ENCODE data around the gene MMP11. TPM values are rescaled to one million over a fixed set of nuclear protein-coding genes. Genes with fewer than 3 reads are reported as not detected.

The MMP11 gene
- total and polyA plus RNA-seq, 9 donors = 5.6 to 16.8 (median 11.4) TPM

DNA sequence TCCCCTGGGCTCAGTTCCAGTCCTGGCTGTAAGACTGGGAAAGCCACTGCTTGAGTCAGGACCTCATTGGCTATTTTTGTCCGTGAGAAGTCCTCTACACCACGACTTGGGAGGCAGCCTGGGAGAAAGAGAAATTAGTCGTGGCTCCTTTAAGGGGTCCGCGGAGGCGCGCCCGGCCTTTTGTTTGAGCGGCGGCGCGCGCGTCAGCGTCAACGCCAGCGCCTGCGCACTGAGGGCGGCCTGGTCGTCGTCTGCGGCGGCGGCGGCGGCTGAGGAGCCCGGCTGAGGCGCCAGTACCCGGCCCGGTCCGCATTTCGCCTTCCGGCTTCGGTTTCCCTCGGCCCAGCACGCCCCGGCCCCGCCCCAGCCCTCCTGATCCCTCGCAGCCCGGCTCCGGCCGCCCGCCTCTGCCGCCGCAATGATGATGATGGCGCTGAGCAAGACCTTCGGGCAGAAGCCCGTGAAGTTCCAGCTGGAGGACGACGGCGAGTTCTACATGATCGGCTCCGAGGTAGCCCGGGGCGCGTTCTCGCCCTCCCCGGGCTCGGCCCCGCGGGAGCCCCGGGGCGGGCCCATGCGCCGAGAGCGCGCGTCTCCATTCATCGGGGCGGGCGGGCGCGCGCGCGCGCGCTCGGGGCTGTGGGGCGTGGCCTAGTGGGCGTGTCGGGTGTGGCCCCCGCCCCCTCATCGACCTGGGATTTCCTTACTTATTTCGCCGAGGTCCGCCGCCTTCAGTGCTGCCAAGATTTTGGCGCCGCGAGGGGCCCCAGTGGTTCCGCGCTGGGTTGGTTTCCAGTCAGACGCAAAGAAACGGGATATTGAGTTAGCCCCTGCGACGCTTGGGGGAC is 14.3 kb downstream of the MMP11 start, which contains the start of gene SMARCB1:
Gene SMARCB1 (plus strand): TSS at position 215 of the 848 bp plus-strand sequence. CDS start 204 bp downstream, at position 419.
- peak; percentile 98 for DNase-seq
- Histone ChIP-seq H3K9me3 (replicated peaks; ENCODE audit: control insufficient read depth, low read depth, low read length) (no peaks in the 10 kb centered on the region), H3K27ac (ENCODE audit: low read length) (peak within 1 kb of the TSS; percentile 97), H3K4me3 (ENCODE audit: low read length) (peak within 1 kb of the TSS; percentile 75), H3K4me1 (ENCODE audit: control insufficient read depth, insufficient read depth, low read length) (peaks cover 46% of the 10 kb centered on the region), H3K36me3 (ENCODE audit: control insufficient read depth, insufficient read depth, low read length) (peaks cover 19% of the 10 kb centered on the region), H3K27me3 (ENCODE audit: control insufficient read depth, insufficient read depth, low read length) (no peaks in the 10 kb centered on the region)
- WGBS (ENCODE audit: insufficient coverage) = under 1% methylated on average over 97 of the region's 97 CpGs

DNA sequence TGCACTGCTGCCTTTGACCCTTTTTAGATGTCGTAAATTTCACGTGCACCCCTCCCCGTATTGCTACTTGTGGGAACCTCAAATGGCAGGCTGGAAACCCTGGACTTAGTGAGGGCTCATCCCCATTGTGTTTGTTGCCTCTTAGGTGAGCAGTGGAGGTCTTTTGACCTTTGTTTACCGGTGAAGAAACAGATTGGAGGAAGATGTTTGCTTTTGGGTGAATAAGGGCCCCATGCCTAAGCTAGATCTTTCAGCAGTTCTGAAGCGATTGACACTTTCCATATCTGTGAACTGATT is 14.9 kb downstream of the MMP11 start:
- 0% methylated on average over 3 of the region's 5 CpGs for WGBS (ENCODE audit: insufficient coverage)
- peaks cover 24% of the 10 kb centered on the region for H3K36me3 ChIP-seq (ENCODE audit: control insufficient read depth, insufficient read depth, low read length)
- H3K4me1 ChIP-seq (ENCODE audit: control insufficient read depth, insufficient read depth, low read length) = peaks cover 48% of the 10 kb centered on the region
- H3K4me3 ChIP-seq (ENCODE audit: low read length) = peak overlapping the region; percentile 55
- peak overlapping the region; percentile 74 for H3K27ac ChIP-seq (ENCODE audit: low read length)
- H3K27me3 ChIP-seq (ENCODE audit: control insufficient read depth, insufficient read depth, low read length) = no peaks in the 10 kb centered on the region
- H3K9me3 ChIP-seq (replicated peaks; ENCODE audit: control insufficient read depth, low read depth, low read length) = no peaks in the 10 kb centered on the region
- no peak for DNase-seq

DNA sequence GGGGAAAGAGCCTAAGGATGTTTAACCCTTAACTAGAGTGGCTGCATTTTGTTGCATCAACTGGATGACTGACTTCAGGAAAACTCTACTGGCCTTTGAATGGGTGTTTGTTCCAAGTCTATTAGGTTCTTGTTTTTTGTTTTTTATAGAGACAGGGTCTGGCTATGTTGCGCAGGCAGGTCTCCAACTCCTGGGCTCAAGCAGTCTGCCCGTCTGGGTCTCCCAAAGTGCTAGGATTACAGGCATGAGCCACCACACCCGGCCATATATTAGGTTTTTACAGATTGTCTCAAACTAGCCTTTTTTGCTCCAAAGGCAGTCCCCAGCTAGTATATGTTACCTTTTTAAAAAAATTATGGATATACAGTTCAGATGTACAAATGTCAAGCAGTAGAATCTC is 15.3 kb downstream of the MMP11 start:
- peaks cover 51% of the 10 kb centered on the region for H3K4me1 ChIP-seq (ENCODE audit: control insufficient read depth, insufficient read depth, low read length)
- H3K27ac ChIP-seq (ENCODE audit: low read length) = peak overlapping the region; percentile 74
- WGBS (ENCODE audit: insufficient coverage) = no CpG with 5 or more reads among the region's 3 CpGs
- no peak for DNase-seq
- no peaks in the 10 kb centered on the region for H3K27me3 ChIP-seq (ENCODE audit: control insufficient read depth, insufficient read depth, low read length)
- peaks cover 27% of the 10 kb centered on the region for H3K36me3 ChIP-seq (ENCODE audit: control insufficient read depth, insufficient read depth, low read length)
- no peaks in the 10 kb centered on the region for H3K9me3 ChIP-seq (replicated peaks; ENCODE audit: control insufficient read depth, low read depth, low read length)
- peak overlapping the region; percentile 55 for H3K4me3 ChIP-seq (ENCODE audit: low read length)

DNA sequence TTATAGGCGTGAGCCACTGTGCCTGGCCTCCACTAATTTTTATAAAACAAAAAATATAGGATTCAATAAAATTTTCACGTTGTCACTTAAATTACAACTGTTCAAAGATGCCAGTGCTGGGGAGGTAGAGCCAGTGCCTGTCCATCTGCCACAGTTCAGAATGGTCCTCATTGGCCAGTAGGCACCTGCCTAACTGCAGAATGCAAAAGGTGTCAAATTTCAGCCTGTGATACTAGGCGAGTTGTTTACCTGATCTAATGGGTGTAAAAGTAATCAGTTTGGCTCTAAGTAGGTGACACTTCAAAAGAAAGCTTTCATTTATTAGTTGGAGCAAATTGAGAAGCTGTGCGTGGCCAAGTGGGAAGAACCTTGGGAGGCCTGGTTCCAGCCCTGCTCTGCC is 16.5 kb downstream of the MMP11 start:
- peaks cover 32% of the 10 kb centered on the region for H3K36me3 ChIP-seq (ENCODE audit: control insufficient read depth, insufficient read depth, low read length)
- peaks cover 51% of the 10 kb centered on the region for H3K4me1 ChIP-seq (ENCODE audit: control insufficient read depth, insufficient read depth, low read length)
- no peaks in the 10 kb centered on the region for H3K27me3 ChIP-seq (ENCODE audit: control insufficient read depth, insufficient read depth, low read length)
- H3K9me3 ChIP-seq (replicated peaks; ENCODE audit: control insufficient read depth, low read depth, low read length) = no peaks in the 10 kb centered on the region
- 67% methylated on average over 1 of the region's 4 CpGs for WGBS (ENCODE audit: insufficient coverage)
- no peak for DNase-seq
- H3K27ac ChIP-seq (ENCODE audit: low read length) = no peak overlapping the region
- H3K4me3 ChIP-seq (ENCODE audit: low read length) = no peak overlapping the region

DNA sequence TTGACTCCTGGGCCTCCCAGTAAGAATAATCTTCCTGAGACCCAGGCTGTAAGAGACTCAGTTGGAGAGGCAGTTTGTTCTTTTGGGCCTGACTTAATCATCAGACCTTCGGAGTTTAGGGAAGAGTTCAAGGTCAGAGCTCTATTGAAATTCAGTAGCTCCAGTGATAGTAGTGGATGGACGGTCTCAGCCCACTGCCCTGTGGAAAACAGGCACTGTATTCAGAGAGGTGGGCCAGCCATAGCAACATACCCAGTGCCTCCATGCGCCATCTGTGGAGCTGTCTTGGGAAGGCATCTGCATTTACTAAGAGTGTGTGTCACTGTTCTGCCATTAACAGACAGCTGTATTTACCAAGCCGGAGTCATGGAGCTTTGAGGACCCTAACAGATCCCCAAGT is 17.0 kb downstream of the MMP11 start:
- 44% methylated on average over 2 of the region's 4 CpGs for WGBS (ENCODE audit: insufficient coverage)
- DNase-seq = no peak
- no peaks in the 10 kb centered on the region for H3K9me3 ChIP-seq (replicated peaks; ENCODE audit: control insufficient read depth, low read depth, low read length)
- H3K4me3 ChIP-seq (ENCODE audit: low read length) = no peak overlapping the region
- peaks cover 38% of the 10 kb centered on the region for H3K36me3 ChIP-seq (ENCODE audit: control insufficient read depth, insufficient read depth, low read length)
- H3K4me1 ChIP-seq (ENCODE audit: control insufficient read depth, insufficient read depth, low read length) = peaks cover 51% of the 10 kb centered on the region
- H3K27me3 ChIP-seq (ENCODE audit: control insufficient read depth, insufficient read depth, low read length) = no peaks in the 10 kb centered on the region
- H3K27ac ChIP-seq (ENCODE audit: low read length) = no peak overlapping the region

DNA sequence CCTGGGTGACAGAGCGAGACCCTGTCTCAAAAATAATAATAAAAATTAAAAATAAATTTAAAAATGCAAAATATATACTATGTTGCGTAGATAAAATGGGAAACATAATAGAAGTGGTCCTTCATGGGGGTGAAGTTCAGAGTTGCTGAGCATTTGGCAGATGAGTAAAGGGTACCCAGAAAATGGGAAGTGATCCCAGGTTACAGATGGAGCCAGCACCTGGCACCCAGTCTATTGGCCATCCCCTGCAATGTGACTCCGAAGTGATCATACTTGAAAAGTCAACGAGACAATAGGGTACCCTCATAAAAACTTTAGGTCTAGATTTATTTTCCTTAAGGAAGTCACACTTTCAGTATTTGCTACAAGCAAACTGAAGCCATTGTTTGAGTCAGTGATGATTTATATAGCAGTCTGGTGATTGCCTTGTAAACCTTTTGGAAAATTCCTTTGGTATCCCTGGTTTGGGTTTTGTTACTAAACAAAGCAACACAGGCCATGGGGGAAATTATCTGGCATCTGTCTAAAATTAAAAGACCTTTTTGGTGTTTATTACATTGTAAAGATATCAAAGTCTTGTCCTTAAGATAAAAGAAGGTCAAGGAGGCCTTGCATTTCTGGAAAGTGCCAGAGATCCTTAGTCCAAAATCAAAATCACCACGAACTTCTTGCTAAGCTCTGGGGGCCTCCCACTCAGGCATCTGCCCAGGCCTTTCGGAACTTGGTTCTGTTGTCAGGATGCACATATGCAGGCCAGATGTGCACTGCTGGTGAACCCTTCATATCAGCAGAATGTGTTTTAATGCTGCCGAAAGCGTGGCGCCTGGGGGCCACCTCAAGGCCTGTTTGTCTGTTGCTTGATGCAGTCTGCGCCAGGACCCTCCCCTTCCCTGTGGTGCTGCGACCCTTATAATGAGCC is 18.4 kb downstream of the MMP11 start:
- Histone ChIP-seq H3K27ac (ENCODE audit: low read length) (peak overlapping the region; percentile 67), H3K36me3 (ENCODE audit: control insufficient read depth, insufficient read depth, low read length) (peaks cover 42% of the 10 kb centered on the region), H3K9me3 (replicated peaks; ENCODE audit: control insufficient read depth, low read depth, low read length) (no peaks in the 10 kb centered on the region), H3K27me3 (ENCODE audit: control insufficient read depth, insufficient read depth, low read length) (no peaks in the 10 kb centered on the region), H3K4me1 (ENCODE audit: control insufficient read depth, insufficient read depth, low read length) (peaks cover 50% of the 10 kb centered on the region), H3K4me3 (ENCODE audit: low read length) (no peak overlapping the region)
- WGBS (ENCODE audit: insufficient coverage) = 26% methylated on average over 5 of the region's 11 CpGs
- peak; percentile 87 for DNase-seq

DNA sequence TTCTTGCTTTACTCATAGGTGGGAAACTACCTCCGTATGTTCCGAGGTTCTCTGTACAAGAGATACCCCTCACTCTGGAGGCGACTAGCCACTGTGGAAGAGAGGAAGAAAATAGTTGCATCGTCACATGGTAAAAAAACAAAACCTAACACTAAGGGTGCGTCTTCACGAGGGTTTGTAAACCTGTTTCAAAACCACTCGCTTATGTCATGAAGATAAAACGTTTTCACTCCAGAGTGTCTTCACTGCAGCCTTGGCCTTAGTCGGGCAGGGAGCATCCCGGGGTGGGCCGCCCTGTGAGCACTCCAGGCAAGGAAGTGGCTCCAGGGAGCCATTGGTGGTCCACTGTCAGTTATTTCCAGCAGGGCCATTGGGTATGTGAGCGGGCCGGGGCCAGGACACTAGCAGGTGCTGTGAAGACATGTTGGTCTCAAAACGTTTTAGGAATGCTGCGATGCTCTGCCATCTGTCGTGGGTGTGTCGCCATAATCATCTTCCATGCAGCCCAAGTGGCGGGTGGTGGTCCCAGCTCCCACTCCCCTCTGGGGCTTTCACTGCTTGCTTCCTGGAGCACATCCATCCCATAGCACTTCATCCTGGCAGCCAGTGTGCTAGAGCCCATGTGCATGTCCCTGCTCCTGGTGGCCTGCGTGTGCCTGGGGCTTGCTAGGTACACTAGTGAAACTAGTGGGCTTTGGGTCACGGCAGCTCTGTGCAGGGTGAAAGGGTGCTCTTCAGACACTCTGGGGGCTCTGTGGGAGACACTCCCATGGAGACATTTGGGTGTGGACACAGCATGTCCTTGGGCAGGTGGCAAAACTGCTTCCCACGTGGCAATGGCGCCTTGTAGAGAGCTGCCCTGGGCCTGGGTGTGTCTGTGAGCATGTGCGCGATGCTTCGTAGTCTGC is 19.3 kb downstream of the MMP11 start:
- peak overlapping the region; percentile 67 for H3K27ac ChIP-seq (ENCODE audit: low read length)
- peaks cover 48% of the 10 kb centered on the region for H3K4me1 ChIP-seq (ENCODE audit: control insufficient read depth, insufficient read depth, low read length)
- 58% methylated on average over 15 of the region's 25 CpGs for WGBS (ENCODE audit: insufficient coverage)
- no peak overlapping the region for H3K4me3 ChIP-seq (ENCODE audit: low read length)
- H3K9me3 ChIP-seq (replicated peaks; ENCODE audit: control insufficient read depth, low read depth, low read length) = no peaks in the 10 kb centered on the region
- no peaks in the 10 kb centered on the region for H3K27me3 ChIP-seq (ENCODE audit: control insufficient read depth, insufficient read depth, low read length)
- no peak for DNase-seq
- H3K36me3 ChIP-seq (ENCODE audit: control insufficient read depth, insufficient read depth, low read length) = peaks cover 48% of the 10 kb centered on the region

DNA sequence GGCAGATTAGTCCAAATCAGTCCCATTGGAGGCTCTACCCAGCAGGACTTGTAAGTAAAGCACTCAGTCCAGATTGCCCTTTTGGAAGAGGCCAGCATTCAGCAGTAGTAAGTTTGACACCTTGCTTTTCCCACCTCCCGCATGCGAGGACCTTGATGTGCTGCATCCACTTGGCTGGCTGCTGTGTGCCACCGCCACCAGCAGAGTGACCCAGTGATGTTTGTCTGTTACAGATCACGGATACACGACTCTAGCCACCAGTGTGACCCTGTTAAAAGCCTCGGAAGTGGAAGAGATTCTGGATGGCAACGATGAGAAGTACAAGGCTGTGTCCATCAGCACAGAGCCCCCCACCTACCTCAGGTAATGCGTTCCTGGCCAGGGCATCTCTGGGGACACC is 20.7 kb downstream of the MMP11 start:
- Histone ChIP-seq H3K27me3 (ENCODE audit: control insufficient read depth, insufficient read depth, low read length) (no peaks in the 10 kb centered on the region), H3K27ac (ENCODE audit: low read length) (no peak overlapping the region), H3K36me3 (ENCODE audit: control insufficient read depth, insufficient read depth, low read length) (peaks cover 56% of the 10 kb centered on the region), H3K4me3 (ENCODE audit: low read length) (no peak overlapping the region), H3K9me3 (replicated peaks; ENCODE audit: control insufficient read depth, low read depth, low read length) (no peaks in the 10 kb centered on the region), H3K4me1 (ENCODE audit: control insufficient read depth, insufficient read depth, low read length) (peaks cover 40% of the 10 kb centered on the region)
- 83% methylated on average over 6 of the region's 8 CpGs for WGBS (ENCODE audit: insufficient coverage)
- no peak for DNase-seq

DNA sequence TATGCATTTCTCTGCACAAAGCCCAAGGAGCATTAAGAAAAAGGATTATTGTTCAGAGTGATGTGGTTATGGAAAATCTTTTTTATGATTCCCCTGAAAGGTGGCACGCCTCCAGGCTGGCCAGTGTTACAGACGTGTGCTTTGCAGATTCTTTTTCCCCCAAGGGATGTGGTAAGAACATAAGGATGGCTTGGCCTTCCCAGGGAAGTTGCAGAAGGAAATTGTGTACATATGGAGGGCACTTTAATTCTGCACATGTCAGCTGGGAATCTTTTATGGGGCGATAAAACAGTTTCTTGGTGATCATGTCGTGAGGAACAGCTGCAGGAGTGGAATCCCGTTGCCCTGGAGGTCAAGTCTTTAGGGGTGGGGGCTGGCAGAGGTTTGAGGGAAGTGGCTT is 23.8 kb downstream of the MMP11 start:
- Histone ChIP-seq H3K4me1 (ENCODE audit: control insufficient read depth, insufficient read depth, low read length) (peaks cover 18% of the 10 kb centered on the region), H3K9me3 (replicated peaks; ENCODE audit: control insufficient read depth, low read depth, low read length) (no peaks in the 10 kb centered on the region), H3K4me3 (ENCODE audit: low read length) (no peak overlapping the region), H3K27me3 (ENCODE audit: control insufficient read depth, insufficient read depth, low read length) (no peaks in the 10 kb centered on the region), H3K36me3 (ENCODE audit: control insufficient read depth, insufficient read depth, low read length) (peaks cover 73% of the 10 kb centered on the region), H3K27ac (ENCODE audit: low read length) (peak overlapping the region; percentile 21)
- DNase-seq = peak; percentile 89
- WGBS (ENCODE audit: insufficient coverage) = 14% methylated on average over 5 of the region's 5 CpGs

Data from muscle of leg (tissue), 11 donors.